ENCODE data around the gene KCTD16.

The KCTD16 gene

GRCh38 chr5:144436007-144436406 lies 265.3 kb downstream of the KCTD16 start:
- Histone ChIP-seq H3K9ac (ENCODE audit: low read length) (no peak overlapping the region), H3K9me3 (ENCODE audit: low read length) (no peaks in the 10 kb centered on the region), H3K27me3 (ENCODE audit: control insufficient read depth in 1 of 2, insufficient read depth in 2 of 2, low read length in 2 of 2) (no peaks in the 10 kb centered on the region), H3K4me1 (ENCODE audit: insufficient read depth, low read length) (no peaks in the 10 kb centered on the region), H3K36me3 (ENCODE audit: insufficient read depth, low read length) (no peaks in the 10 kb centered on the region), H3K4me3 (ENCODE audit: low read depth in 1 of 2, low read length in 2 of 2) (no peak overlapping the region), H3K27ac (ENCODE audit: low read depth, low read length) (no peak overlapping the region)

DNA sequence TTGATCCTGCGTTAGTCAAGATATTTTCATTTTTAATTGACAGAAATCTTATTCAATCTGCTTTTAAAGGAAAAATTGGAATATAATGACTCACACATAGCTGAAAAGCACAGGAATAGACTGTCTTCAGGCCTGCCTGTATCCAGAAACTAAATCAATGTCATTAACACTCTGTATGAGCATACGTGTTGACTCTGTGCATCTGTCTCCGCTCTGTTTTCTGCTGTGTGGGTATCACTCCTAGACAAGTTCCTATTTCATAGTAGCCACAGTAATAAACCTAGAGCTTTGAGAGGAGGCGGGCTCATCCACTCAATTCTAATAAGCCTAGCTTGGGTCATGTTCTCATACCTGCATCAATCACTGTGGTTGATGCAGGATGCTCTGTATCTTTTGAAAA lies 267.6 kb downstream of the KCTD16 start:
- H3K36me3 ChIP-seq (ENCODE audit: insufficient read depth, low read length) = no peaks in the 10 kb centered on the region
- H3K27me3 ChIP-seq (ENCODE audit: control insufficient read depth in 1 of 2, insufficient read depth in 2 of 2, low read length in 2 of 2) = no peaks in the 10 kb centered on the region
- no peaks in the 10 kb centered on the region for H3K9me3 ChIP-seq (ENCODE audit: low read length)
- no peak overlapping the region for H3K4me3 ChIP-seq (ENCODE audit: low read depth in 1 of 2, low read length in 2 of 2)
- H3K4me1 ChIP-seq (ENCODE audit: insufficient read depth, low read length) = no peaks in the 10 kb centered on the region
- no peak overlapping the region for H3K27ac ChIP-seq (ENCODE audit: low read depth, low read length)
- no peak overlapping the region for H3K9ac ChIP-seq (ENCODE audit: low read length)

- Histone ChIP-seq H3K27ac (ENCODE audit: low read depth, low read length) (no peak overlapping the region), H3K36me3 (ENCODE audit: insufficient read depth, low read length) (no peaks in the 10 kb centered on the region), H3K27me3 (ENCODE audit: control insufficient read depth in 1 of 2, insufficient read depth in 2 of 2, low read length in 2 of 2) (no peaks in the 10 kb centered on the region), H3K9me3 (ENCODE audit: low read length) (no peaks in the 10 kb centered on the region), H3K4me1 (ENCODE audit: insufficient read depth, low read length) (no peaks in the 10 kb centered on the region), H3K4me3 (ENCODE audit: low read depth in 1 of 2, low read length in 2 of 2) (no peak overlapping the region), H3K9ac (ENCODE audit: low read length) (no peak overlapping the region)
Observed at GRCh38 chr5:144448457-144448856, 277.8 kb downstream of the KCTD16 start.

DNA sequence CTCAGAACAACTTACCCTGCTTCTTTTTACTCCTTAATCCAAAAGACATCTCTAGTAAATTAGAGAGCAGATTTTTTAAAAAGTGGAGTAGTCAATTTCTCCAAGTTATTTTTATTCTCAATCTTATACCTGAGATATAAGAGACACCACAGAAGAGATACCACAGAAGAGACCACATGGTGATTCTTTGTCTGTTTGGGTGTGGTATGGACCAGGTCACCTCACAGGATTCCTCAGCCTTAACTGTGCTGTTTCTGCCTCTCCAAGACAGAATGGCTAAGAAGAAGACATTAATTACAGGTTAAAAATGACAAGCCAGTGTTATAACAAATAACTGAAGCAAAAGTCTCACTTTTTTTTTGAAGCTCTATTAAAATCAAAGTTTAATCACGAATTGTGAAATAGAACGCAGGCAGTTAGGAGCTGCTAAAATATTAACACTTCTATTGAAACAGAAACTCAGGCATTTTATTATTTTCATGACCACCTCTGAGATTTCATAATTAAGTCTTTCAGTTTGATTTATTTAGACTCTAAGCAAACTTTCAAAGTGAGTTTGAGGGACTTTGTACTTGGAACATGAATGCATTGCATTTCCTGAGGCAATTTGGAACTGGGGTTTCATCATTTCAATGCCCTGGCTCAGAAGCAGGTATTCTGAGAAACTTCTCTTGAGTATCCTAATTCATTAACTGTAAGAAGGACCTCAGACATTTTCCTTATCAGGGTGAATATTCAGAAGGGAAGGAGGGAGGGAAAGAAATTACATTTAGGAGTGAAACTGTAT lies 280.7 kb downstream of the KCTD16 start:
- Histone ChIP-seq H3K36me3 (ENCODE audit: insufficient read depth, low read length) (no peaks in the 10 kb centered on the region), H3K4me1 (ENCODE audit: insufficient read depth, low read length) (no peaks in the 10 kb centered on the region), H3K9me3 (ENCODE audit: low read length) (no peaks in the 10 kb centered on the region), H3K27ac (ENCODE audit: low read depth, low read length) (no peak overlapping the region), H3K4me3 (ENCODE audit: low read depth in 1 of 2, low read length in 2 of 2) (no peak overlapping the region), H3K27me3 (ENCODE audit: control insufficient read depth in 1 of 2, insufficient read depth in 2 of 2, low read length in 2 of 2) (no peaks in the 10 kb centered on the region), H3K9ac (ENCODE audit: low read length) (no peak overlapping the region)

GRCh38 chr5:144453753-144454152 lies 283.1 kb downstream of the KCTD16 start:
- no peaks in the 10 kb centered on the region for H3K4me1 ChIP-seq (ENCODE audit: insufficient read depth, low read length)
- H3K27ac ChIP-seq (ENCODE audit: low read depth, low read length) = no peak overlapping the region
- H3K9ac ChIP-seq (ENCODE audit: low read length) = no peak overlapping the region
- no peak overlapping the region for H3K4me3 ChIP-seq (ENCODE audit: low read depth in 1 of 2, low read length in 2 of 2)
- no peaks in the 10 kb centered on the region for H3K27me3 ChIP-seq (ENCODE audit: control insufficient read depth in 1 of 2, insufficient read depth in 2 of 2, low read length in 2 of 2)
- H3K9me3 ChIP-seq (ENCODE audit: low read length) = no peaks in the 10 kb centered on the region
- H3K36me3 ChIP-seq (ENCODE audit: insufficient read depth, low read length) = no peaks in the 10 kb centered on the region

DNA sequence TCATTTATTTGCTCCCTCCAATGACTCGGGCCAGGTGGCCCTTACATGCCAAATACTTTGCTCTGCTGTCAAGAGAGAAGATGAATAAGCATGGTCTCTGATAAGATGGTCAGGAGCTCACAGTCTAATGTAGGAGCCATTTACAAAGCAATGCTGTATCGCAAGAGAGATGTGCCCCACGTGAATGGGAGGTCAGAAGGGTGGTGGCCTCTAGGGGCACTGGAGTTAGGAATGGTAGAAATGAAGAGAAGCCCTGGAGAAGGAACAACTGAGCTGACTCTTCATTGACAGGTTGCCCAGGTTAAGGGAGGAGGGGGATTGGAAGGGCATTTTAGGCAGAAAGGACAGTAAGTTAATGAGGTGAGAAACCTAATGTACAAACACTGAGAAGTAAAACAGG lies 286.5 kb downstream of the KCTD16 start:
- Histone ChIP-seq H3K36me3 (ENCODE audit: insufficient read depth, low read length) (no peaks in the 10 kb centered on the region), H3K9ac (ENCODE audit: low read length) (no peak overlapping the region), H3K4me1 (ENCODE audit: insufficient read depth, low read length) (no peaks in the 10 kb centered on the region), H3K27me3 (ENCODE audit: control insufficient read depth in 1 of 2, insufficient read depth in 2 of 2, low read length in 2 of 2) (no peaks in the 10 kb centered on the region), H3K4me3 (ENCODE audit: low read depth in 1 of 2, low read length in 2 of 2) (no peak overlapping the region), H3K9me3 (ENCODE audit: low read length) (no peaks in the 10 kb centered on the region), H3K27ac (ENCODE audit: low read depth, low read length) (no peak overlapping the region)

DNA sequence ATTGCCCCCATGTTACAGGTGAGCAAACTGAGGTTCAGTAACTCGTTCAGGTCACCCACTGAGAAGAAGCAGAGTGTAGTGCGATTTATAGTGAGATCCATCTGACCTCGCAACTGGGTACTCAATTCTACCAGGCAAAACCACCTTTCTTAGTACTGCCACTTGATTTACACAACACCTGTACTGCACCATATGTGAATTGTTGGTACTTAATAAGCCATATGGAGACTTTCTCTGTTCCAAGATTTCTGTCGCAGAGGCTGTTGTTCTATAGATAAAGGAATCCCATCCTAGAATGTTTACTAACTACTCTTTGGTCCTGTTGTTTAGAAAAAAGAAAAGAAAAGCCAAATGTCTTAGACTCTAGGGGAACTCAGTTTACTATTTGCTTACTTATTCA lies 287.5 kb downstream of the KCTD16 start:
- Histone ChIP-seq H3K36me3 (ENCODE audit: insufficient read depth, low read length) (no peaks in the 10 kb centered on the region), H3K9ac (ENCODE audit: low read length) (no peak overlapping the region), H3K9me3 (ENCODE audit: low read length) (no peaks in the 10 kb centered on the region), H3K27me3 (ENCODE audit: control insufficient read depth in 1 of 2, insufficient read depth in 2 of 2, low read length in 2 of 2) (no peaks in the 10 kb centered on the region), H3K4me1 (ENCODE audit: insufficient read depth, low read length) (no peaks in the 10 kb centered on the region), H3K27ac (ENCODE audit: low read depth, low read length) (no peak overlapping the region), H3K4me3 (ENCODE audit: low read depth in 1 of 2, low read length in 2 of 2) (no peak overlapping the region)

- H3K4me3 ChIP-seq (ENCODE audit: low read depth in 1 of 2, low read length in 2 of 2) = no peak overlapping the region
- H3K27ac ChIP-seq (ENCODE audit: low read depth, low read length) = no peak overlapping the region
- no peaks in the 10 kb centered on the region for H3K4me1 ChIP-seq (ENCODE audit: insufficient read depth, low read length)
- H3K9ac ChIP-seq (ENCODE audit: low read length) = no peak overlapping the region
- no peaks in the 10 kb centered on the region for H3K27me3 ChIP-seq (ENCODE audit: control insufficient read depth in 1 of 2, insufficient read depth in 2 of 2, low read length in 2 of 2)
- no peaks in the 10 kb centered on the region for H3K36me3 ChIP-seq (ENCODE audit: insufficient read depth, low read length)
- no peaks in the 10 kb centered on the region for H3K9me3 ChIP-seq (ENCODE audit: low read length)
Observed at GRCh38 chr5:144460600-144460999, 289.9 kb downstream of the KCTD16 start.

- Histone ChIP-seq H3K27ac (ENCODE audit: low read depth, low read length) (no peak overlapping the region), H3K27me3 (ENCODE audit: control insufficient read depth in 1 of 2, insufficient read depth in 2 of 2, low read length in 2 of 2) (no peaks in the 10 kb centered on the region), H3K36me3 (ENCODE audit: insufficient read depth, low read length) (no peaks in the 10 kb centered on the region), H3K4me3 (ENCODE audit: low read depth in 1 of 2, low read length in 2 of 2) (no peak overlapping the region), H3K9me3 (ENCODE audit: low read length) (no peaks in the 10 kb centered on the region), H3K9ac (ENCODE audit: low read length) (no peak overlapping the region), H3K4me1 (ENCODE audit: insufficient read depth, low read length) (no peaks in the 10 kb centered on the region)
Observed at GRCh38 chr5:144462577-144462976, 291.9 kb downstream of the KCTD16 start.

DNA sequence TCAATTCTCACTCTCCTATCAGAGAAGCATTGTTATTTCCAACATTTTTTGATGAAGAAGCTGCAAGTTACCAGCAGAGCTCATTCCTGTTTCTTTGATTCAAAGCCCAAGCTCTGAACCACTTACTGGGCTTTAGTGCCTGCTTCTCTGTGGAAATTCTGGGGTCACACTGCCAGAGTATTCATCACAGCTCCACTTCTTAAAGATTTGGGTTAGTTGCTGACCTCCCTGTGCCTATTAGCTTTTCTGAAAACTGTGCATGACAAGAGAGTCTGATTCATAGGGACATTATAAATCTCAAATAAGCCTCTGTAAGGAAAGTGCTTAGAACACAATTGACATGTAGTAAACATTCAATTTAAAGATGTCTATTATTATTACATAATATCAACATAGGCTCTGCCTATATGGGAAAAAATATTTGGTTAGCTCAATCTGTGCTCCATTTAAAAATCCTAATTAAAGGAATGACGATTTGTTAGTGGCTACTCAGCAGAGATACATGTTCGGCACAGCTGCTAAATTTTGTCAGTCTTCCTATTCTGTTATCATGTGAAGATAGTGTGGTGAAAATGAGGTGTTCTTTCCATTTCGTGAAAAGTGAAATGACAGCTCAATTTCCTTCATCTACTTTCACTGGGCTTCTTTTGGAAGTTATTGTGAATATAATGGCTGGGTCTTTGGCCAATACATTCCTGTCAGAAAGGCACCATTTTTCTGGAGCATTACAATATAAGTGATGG lies 293.0 kb downstream of the KCTD16 start:
- Histone ChIP-seq H3K4me1 (ENCODE audit: insufficient read depth, low read length) (no peaks in the 10 kb centered on the region), H3K27me3 (ENCODE audit: control insufficient read depth in 1 of 2, insufficient read depth in 2 of 2, low read length in 2 of 2) (no peaks in the 10 kb centered on the region), H3K36me3 (ENCODE audit: insufficient read depth, low read length) (no peaks in the 10 kb centered on the region), H3K27ac (ENCODE audit: low read depth, low read length) (no peak overlapping the region), H3K9me3 (ENCODE audit: low read length) (no peaks in the 10 kb centered on the region), H3K9ac (ENCODE audit: low read length) (no peak overlapping the region), H3K4me3 (ENCODE audit: low read depth in 1 of 2, low read length in 2 of 2) (no peak overlapping the region)

GRCh38 chr5:144464306-144464705 lies 293.6 kb downstream of the KCTD16 start:
- no peaks in the 10 kb centered on the region for H3K9me3 ChIP-seq (ENCODE audit: low read length)
- no peak overlapping the region for H3K27ac ChIP-seq (ENCODE audit: low read depth, low read length)
- no peak overlapping the region for H3K9ac ChIP-seq (ENCODE audit: low read length)
- no peaks in the 10 kb centered on the region for H3K4me1 ChIP-seq (ENCODE audit: insufficient read depth, low read length)
- no peaks in the 10 kb centered on the region for H3K36me3 ChIP-seq (ENCODE audit: insufficient read depth, low read length)
- no peak overlapping the region for H3K4me3 ChIP-seq (ENCODE audit: low read depth in 1 of 2, low read length in 2 of 2)
- H3K27me3 ChIP-seq (ENCODE audit: control insufficient read depth in 1 of 2, insufficient read depth in 2 of 2, low read length in 2 of 2) = no peaks in the 10 kb centered on the region

GRCh38 chr5:144465441-144465840 lies 294.8 kb downstream of the KCTD16 start:
- no peaks in the 10 kb centered on the region for H3K36me3 ChIP-seq (ENCODE audit: insufficient read depth, low read length)
- H3K27me3 ChIP-seq (ENCODE audit: control insufficient read depth in 1 of 2, insufficient read depth in 2 of 2, low read length in 2 of 2) = no peaks in the 10 kb centered on the region
- no peak overlapping the region for H3K27ac ChIP-seq (ENCODE audit: low read depth, low read length)
- no peaks in the 10 kb centered on the region for H3K4me1 ChIP-seq (ENCODE audit: insufficient read depth, low read length)
- H3K4me3 ChIP-seq (ENCODE audit: low read depth in 1 of 2, low read length in 2 of 2) = no peak overlapping the region
- no peaks in the 10 kb centered on the region for H3K9me3 ChIP-seq (ENCODE audit: low read length)
- no peak overlapping the region for H3K9ac ChIP-seq (ENCODE audit: low read length)

All from muscle layer of colon (tissue), 2 donors.